Endodermal cell (in vitro differentiated cells): Measurements from ENCODE around the gene HOXD11. TPM values are rescaled to one million over a fixed set of nuclear protein-coding genes. Genes with fewer than 3 reads are reported as not detected.
A peak's percentile ranks its signal among the peaks of the same experiment; 100 is the strongest.

ENCODE experiments used
- DNase-seq: peaks from one replicate; pipeline ENCODE4 v3.0.0-alpha.2; 2017
- H3K27ac ChIP-seq: 2 replicates; pipeline ENCODE4 v1.5.1; 2013; ENCODE audit warnings: mild to moderate bottlenecking, low read depth, low read length, moderate library complexity
- H3K27me3 ChIP-seq: 2 replicates; pipeline ENCODE4 v1.6.1; 2013; ENCODE audit warnings: mild to moderate bottlenecking, low read length, moderate library complexity; ENCODE audit not compliant: insufficient read depth, control insufficient read depth, poor library complexity, severe bottlenecking
- H3K36me3 ChIP-seq: 2 replicates; pipeline ENCODE4 v1.7.0; 2013; ENCODE audit warnings: mild to moderate bottlenecking, low read length, moderate library complexity; ENCODE audit not compliant: control insufficient read depth, insufficient read depth
- H3K4me1 ChIP-seq: one replicate; pipeline ENCODE4 v1.7.0; 2013; ENCODE audit warnings: low read length; ENCODE audit not compliant: control insufficient read depth, insufficient read depth
- H3K4me3 ChIP-seq: 2 replicates; pipeline ENCODE4 v1.5.1; 2013; ENCODE audit warnings: mild to moderate bottlenecking, low read length, moderate library complexity
- H3K9ac ChIP-seq: 2 replicates; pipeline ENCODE4 v1.6.1; 2013; ENCODE audit warnings: mild to moderate bottlenecking, low read length, moderate library complexity; ENCODE audit not compliant: poor library complexity, severe bottlenecking; ENCODE audit errors: extremely low read depth
- H3K9me3 ChIP-seq: 2 replicates; pipeline ENCODE4 v1.6.1; 2013; ENCODE audit warnings: mild to moderate bottlenecking, low read length, moderate library complexity; ENCODE audit not compliant: control insufficient read depth
- H3K27ac Mint-ChIP-seq: 2 replicates; pipeline ENCODE4 v1.8.0; 2020; ENCODE audit warnings: mixed read lengths
- H3K27me3 Mint-ChIP-seq: 2 replicates; pipeline ENCODE4 v1.8.0; 2021; ENCODE audit warnings: mild to moderate bottlenecking, mixed read lengths; ENCODE audit not compliant: insufficient read depth
- H3K36me3 Mint-ChIP-seq: 2 replicates; pipeline ENCODE4 v1.8.0; 2020; ENCODE audit warnings: low read depth, mixed read lengths
- H3K4me1 Mint-ChIP-seq: 2 replicates; pipeline ENCODE4 v1.8.0; 2020; ENCODE audit warnings: mixed read lengths
- H3K4me3 Mint-ChIP-seq: 2 replicates; pipeline ENCODE4 v1.8.0; 2020; ENCODE audit warnings: mild to moderate bottlenecking, moderate library complexity, mixed read lengths
- H3K9me3 Mint-ChIP-seq: 2 replicates; pipeline ENCODE4 v1.8.0; 2020; ENCODE audit warnings: mild to moderate bottlenecking, mixed read lengths
- WGBS, 2 experiments: methylation state at CpG; one replicate each; pipeline versions ENCODE4 v1.1.5 to v1.1.7; 2013; ENCODE audit warnings: missing lambda C conversion rate in 2 of 2, mixed read lengths in 1 of 2; ENCODE audit not compliant: insufficient coverage in 1 of 2, insufficient read length in 1 of 2; 5-methylcytosine and 5-hydroxymethylcytosine counted together
- total RNA-seq, 2 donors: library from RNA; stranded (reverse); fragmentation: NEBNext Ultra II Directional in 1 of 2; extraction: Animal tissue kit (Norgen Biotek cat#: 25700) in 1 of 2; gene quantifications; 2 replicates in 1 of 2; 3 replicates in 1 of 2; pipeline ENCODE4 v1.2.1, GENCODE V29; 2021
- TF ChIP-seq, protein P1 (sequence below): fragments of 200-600 bp; sonication (generic); conservative IDR thresholded peaks from 2 replicates; pipeline ENCODE4 v1.5.0; 2021; ENCODE audit warnings: antibody characterized with exemption, mild to moderate bottlenecking

The HOXD11 gene
- total RNA-seq, 2 donors from 2014 or later, result not detected

DNA sequence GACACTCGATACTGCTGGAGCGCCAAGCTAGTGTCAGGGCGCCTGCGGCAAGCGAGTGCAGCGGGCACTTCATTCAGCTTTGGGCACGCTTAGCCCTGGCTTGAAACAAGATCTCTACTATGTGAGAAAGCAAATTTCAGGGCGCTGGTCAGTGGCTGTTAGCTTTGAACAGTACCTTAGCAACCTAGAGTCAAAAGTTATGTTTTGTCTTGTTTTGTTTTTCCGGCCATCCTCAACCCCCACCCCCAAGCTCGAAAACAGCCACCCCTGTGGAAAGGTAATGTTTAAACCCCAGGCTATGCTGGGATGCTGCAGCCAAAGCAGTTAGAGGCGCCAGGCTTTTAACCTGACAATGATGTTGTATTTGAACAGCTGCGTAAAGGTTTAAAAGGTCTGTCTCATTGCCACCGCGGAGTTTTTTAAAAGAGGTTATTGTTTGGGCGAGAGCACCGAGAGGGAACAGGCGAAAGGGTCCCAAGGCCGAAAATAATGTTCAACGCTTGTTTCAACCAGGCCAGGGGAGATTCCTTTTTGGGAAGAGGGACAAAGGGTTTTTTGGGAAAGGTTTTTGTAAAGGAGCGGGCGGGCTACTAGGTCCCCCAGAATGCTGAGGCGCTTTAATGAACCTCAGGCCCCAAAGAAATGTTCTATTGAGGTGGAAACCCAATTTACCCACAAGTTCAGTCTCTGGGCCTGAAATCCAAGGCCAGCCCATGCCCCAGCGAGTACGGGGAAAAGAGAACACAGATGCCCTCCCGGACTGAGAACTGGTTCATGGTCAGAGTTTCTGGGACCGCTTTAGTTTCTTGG is 7.2 kb downstream of the HOXD11 start:
- TF ChIP-seq, protein P1, sequence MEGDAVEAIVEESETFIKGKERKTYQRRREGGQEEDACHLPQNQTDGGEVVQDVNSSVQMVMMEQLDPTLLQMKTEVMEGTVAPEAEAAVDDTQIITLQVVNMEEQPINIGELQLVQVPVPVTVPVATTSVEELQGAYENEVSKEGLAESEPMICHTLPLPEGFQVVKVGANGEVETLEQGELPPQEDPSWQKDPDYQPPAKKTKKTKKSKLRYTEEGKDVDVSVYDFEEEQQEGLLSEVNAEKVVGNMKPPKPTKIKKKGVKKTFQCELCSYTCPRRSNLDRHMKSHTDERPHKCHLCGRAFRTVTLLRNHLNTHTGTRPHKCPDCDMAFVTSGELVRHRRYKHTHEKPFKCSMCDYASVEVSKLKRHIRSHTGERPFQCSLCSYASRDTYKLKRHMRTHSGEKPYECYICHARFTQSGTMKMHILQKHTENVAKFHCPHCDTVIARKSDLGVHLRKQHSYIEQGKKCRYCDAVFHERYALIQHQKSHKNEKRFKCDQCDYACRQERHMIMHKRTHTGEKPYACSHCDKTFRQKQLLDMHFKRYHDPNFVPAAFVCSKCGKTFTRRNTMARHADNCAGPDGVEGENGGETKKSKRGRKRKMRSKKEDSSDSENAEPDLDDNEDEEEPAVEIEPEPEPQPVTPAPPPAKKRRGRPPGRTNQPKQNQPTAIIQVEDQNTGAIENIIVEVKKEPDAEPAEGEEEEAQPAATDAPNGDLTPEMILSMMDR, result no peak
- H3K4me3 Mint-ChIP-seq, result no peak overlapping the region
- peak; percentile 58 for DNase-seq
- Histone ChIP-seq H3K9ac (no peak overlapping the region), H3K27ac (no peak overlapping the region), H3K36me3 (no peaks in the 10 kb centered on the region), H3K4me1 (no peaks in the 10 kb centered on the region), H3K9me3 (peaks cover 10% of the 10 kb centered on the region), H3K4me3 (no peak overlapping the region), H3K27me3 (peaks cover 100% of the 10 kb centered on the region)
- H3K4me1 Mint-ChIP-seq, result no peaks in the 10 kb centered on the region
- peaks cover 100% of the 10 kb centered on the region for H3K27me3 Mint-ChIP-seq
- WGBS, 2 experiments, result 6 to 9% methylated on average over 24 to 26 of the region's 26 CpGs
- no peaks in the 10 kb centered on the region for H3K36me3 Mint-ChIP-seq
- peaks cover 13% of the 10 kb centered on the region for H3K9me3 Mint-ChIP-seq
- H3K27ac Mint-ChIP-seq, result no peak overlapping the region

DNA sequence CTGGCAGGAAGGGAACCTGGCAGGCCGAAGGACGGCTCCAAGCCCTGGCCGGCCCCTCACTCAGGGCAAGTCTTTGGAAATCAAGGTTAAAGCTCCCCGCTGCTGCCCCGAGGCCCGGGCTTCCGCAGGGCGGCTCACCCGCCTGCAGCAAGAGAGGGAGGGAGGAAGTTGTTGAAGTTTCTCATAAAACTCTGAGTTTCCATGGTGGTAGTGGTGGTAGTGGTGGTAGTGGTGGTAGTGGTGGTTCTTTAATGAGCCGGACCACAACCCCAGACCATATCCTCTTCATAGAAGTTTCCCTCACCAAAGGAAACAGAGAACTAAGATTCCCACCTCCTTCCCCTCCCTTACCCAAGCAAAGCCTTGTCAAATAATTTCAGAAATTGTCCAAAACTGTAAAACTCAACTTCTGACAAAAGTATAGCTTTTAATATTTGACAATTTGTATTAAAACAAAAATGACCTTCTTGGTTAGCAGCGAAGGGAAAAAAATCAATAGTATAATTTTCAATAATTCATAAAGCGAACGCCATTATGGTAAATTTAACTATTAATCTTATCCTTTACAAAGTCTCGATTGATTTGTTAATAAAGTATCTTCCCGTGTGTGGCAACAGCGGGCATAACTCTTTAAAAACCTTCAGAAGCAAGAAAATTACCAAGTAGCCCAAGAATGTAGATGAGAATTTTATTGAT is 8.0 kb downstream of the HOXD11 start:
- Histone ChIP-seq H3K27ac (no peak overlapping the region), H3K36me3 (no peaks in the 10 kb centered on the region), H3K9me3 (peaks cover 10% of the 10 kb centered on the region), H3K27me3 (peaks cover 100% of the 10 kb centered on the region), H3K9ac (no peak overlapping the region), H3K4me3 (no peak overlapping the region), H3K4me1 (no peaks in the 10 kb centered on the region)
- Mint-ChIP-seq H3K27me3 (peaks cover 100% of the 10 kb centered on the region), H3K4me1 (no peaks in the 10 kb centered on the region), H3K4me3 (no peak overlapping the region), H3K27ac (no peak overlapping the region), H3K36me3 (no peaks in the 10 kb centered on the region), H3K9me3 (peaks cover 13% of the 10 kb centered on the region)
- WGBS, 2 experiments, result 22 to 31% methylated on average over 4 to 16 of the region's 16 CpGs
- peak; percentile 63 for DNase-seq
- TF ChIP-seq, protein P1, result no peak

DNA sequence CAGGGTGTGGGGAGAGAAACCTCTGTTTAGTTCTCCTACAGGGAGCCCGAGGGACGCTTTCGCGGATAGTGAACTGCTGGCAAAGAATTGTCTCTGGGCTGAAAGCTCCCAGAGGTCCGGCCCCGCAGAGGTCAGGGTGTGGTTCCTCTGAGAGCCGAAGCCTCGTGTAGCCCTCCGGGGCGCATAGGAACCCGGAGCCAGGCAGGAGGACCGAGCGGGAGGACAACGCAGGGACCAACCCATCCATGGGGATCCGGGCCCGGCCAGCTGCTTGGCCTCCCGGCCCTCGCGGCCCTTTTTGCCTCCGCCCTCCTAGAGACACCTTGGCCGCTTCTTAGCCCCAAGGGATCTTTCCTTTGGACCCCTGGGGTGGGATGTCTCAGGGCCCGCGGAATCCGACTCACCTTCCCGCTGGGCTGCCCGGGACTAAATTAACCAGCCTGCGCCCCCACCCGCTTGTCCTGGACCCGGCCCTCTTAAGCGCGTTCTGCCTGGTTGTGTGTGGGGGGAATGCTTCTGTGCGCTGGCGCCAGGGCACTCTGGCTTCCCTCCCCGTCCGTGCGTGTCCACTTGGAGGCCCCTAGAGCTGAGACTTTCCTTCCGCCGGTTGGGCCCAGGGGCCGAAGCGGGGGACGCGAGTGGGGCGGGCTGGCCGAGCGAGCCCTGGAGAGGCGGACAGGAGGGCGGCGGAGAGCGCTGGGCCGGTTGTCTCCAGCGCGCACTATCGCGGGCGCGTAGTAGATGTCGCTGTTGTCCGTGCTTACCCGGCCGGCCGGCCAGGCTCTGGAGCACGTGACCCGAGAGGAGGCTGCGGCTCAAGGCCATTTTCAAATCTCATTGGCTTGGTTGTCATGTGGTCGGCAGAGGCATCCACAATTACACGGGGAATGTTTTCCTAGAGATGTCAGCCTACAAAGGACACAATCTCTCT is 9.1 kb downstream of the HOXD11 start, which contains the start of gene HOXD10:
Gene HOXD10, plus strand, starts transcription at position 896 of the 931 bp plus-strand sequence. CDS start 56 bp downstream, outside the sequence.
- H3K27me3 ChIP-seq, result peaks cover 100% of the 10 kb centered on the region
- DNase-seq, result peak; percentile 90
- peaks cover 10% of the 10 kb centered on the region for H3K9me3 ChIP-seq
- peaks cover 100% of the 10 kb centered on the region for H3K27me3 Mint-ChIP-seq
- no peak within 1 kb of the TSS for H3K9ac ChIP-seq
- H3K9me3 Mint-ChIP-seq, result peaks cover 13% of the 10 kb centered on the region
- H3K36me3 ChIP-seq, result no peaks in the 10 kb centered on the region
- no peak within 1 kb of the TSS for H3K27ac ChIP-seq
- H3K36me3 Mint-ChIP-seq, result no peaks in the 10 kb centered on the region
- TF ChIP-seq, protein P1, result peak; percentile 67
- H3K4me1 Mint-ChIP-seq, result no peaks in the 10 kb centered on the region
- peak within 1 kb of the TSS; percentile 27 for H3K4me3 Mint-ChIP-seq
- WGBS, 2 experiments, result 6 to 7% methylated on average over 32 to 66 of the region's 66 CpGs
- no peaks in the 10 kb centered on the region for H3K4me1 ChIP-seq
- H3K4me3 ChIP-seq, result no peak within 1 kb of the TSS
- H3K27ac Mint-ChIP-seq, result no peak within 1 kb of the TSS
